H1 (cell line): ENCODE results near the gene INO80C. TPM values are rescaled to one million over a fixed set of nuclear protein-coding genes. Genes with fewer than 3 reads are reported as not detected.

Source experiments
- CTCF ChIA-PET: fragments of 300-600 bp; sonication (Branson Sonifier 250); formaldehyde crosslinking; loops from one replicate; lab custom pipeline; 2021; ENCODE audit not compliant: partially characterized antibody; lab: Charles Lee
- POLR2A ChIA-PET: fragments of 300-600 bp; sonication (Branson Sonifier 250); formaldehyde crosslinking; loops from one replicate; lab custom pipeline; 2021; ENCODE audit warnings: inconsistent platforms; ENCODE audit not compliant: partially characterized antibody; lab: Charles Lee
- DNase-seq, 2 experiments: peaks; one replicate each; pipeline versions ENCODE4 v3.0.0 to v3.0.0-alpha.2; 2010 to 2022; ENCODE audit warnings: low spot score in 2 of 2, low read depth in 1 of 2, mixed read lengths in 1 of 2
- FAIRE-seq: peaks from 2 replicates; lab custom pipeline; 2011; peaks lifted over from hg19 to GRCh38; lab: Jason Lieb, UNC
- H2AFZ ChIP-seq: 2 replicates; pipeline ENCODE4 v1.8.1; 2012; ENCODE audit warnings: low read length, inconsistent platforms
- H2AK5ac ChIP-seq: 2 replicates; pipeline ENCODE4 v1.6.1; 2013; ENCODE audit warnings: low read depth, low read length
- H2BK120ac ChIP-seq: replicated peaks from 2 replicates; pipeline ENCODE3; 2013; ENCODE audit warnings: low read depth, low read length, inconsistent platforms
- H2BK12ac ChIP-seq: 2 replicates; pipeline ENCODE4 v1.6.1; 2013; ENCODE audit warnings: low read depth, low read length
- H2BK15ac ChIP-seq: 2 replicates; pipeline ENCODE4 v1.6.1; 2013; ENCODE audit warnings: low read length
- H2BK20ac ChIP-seq: 2 replicates; pipeline ENCODE4 v1.6.1; 2013; ENCODE audit warnings: low read length
- H2BK5ac ChIP-seq: 2 replicates; pipeline ENCODE4 v1.6.1; 2013; ENCODE audit warnings: low read depth, low read length
- H3K14ac ChIP-seq: 2 replicates; pipeline ENCODE4 v1.6.1; 2013; ENCODE audit warnings: inconsistent platforms; ENCODE audit not compliant: insufficient read length
- H3K18ac ChIP-seq: 2 replicates; pipeline ENCODE4 v1.6.1; 2013; ENCODE audit warnings: low read length; ENCODE audit errors: extremely low read depth
- H3K23ac ChIP-seq: 2 replicates; pipeline ENCODE4 v1.6.1; 2013; ENCODE audit warnings: inconsistent platforms; ENCODE audit not compliant: insufficient read length
- H3K23me2 ChIP-seq: 2 replicates; pipeline ENCODE4 v1.6.1; 2013; ENCODE audit warnings: low read depth, low read length
- H3K27ac ChIP-seq: 2 replicates; pipeline ENCODE4 v1.6.1; 2011; ENCODE audit warnings: low read depth, low read length, inconsistent platforms
- H3K27me3 ChIP-seq, 4 experiments: replicated peaks in 1 of 4; 1 replicate in 1 of 4; 2 replicates in 3 of 4; pipeline versions ENCODE4 v1.6.1 to v1.8.1; 2011 to 2013; ENCODE audit warnings: low read length in 3 of 4, mild to moderate bottlenecking in 3 of 4, inconsistent platforms in 2 of 4, mixed read lengths in 2 of 4, moderate library complexity in 1 of 4; ENCODE audit not compliant: control insufficient read depth in 3 of 4, insufficient read depth in 3 of 4; ENCODE audit errors: extremely low read depth in 1 of 4
- H3K36me3 ChIP-seq, 4 experiments: 2 replicates each; pipeline versions ENCODE4 v1.6.1 to v1.8.1; 2011 to 2013; ENCODE audit warnings: mild to moderate bottlenecking in 4 of 4, low read length in 3 of 4, moderate library complexity in 2 of 4, control low read depth in 1 of 4, inconsistent platforms in 1 of 4; ENCODE audit not compliant: insufficient read depth in 4 of 4, control insufficient read depth in 2 of 4
- H3K4ac ChIP-seq: replicated peaks from 2 replicates; pipeline ENCODE3; 2013; ENCODE audit warnings: low read length, low read depth, mixed read lengths, inconsistent platforms; ENCODE audit not compliant: insufficient read length
- H3K4me1 ChIP-seq, 4 experiments: replicated peaks in 1 of 4; 1 replicate in 1 of 4; 2 replicates in 3 of 4; pipeline versions ENCODE4 v1.6.1 to v1.8.1; 2011 to 2013; ENCODE audit warnings: low read length in 3 of 4, inconsistent platforms in 2 of 4, mixed read lengths in 1 of 4; ENCODE audit not compliant: insufficient read depth in 4 of 4, control insufficient read depth in 3 of 4
- H3K4me2 ChIP-seq, 2 experiments: 2 replicates each; pipeline versions ENCODE4 v1.6.1 to v1.8.1; 2011 to 2013; ENCODE audit warnings: low read depth in 2 of 2, low read length in 2 of 2, control low read depth in 1 of 2, inconsistent platforms in 1 of 2, mild to moderate bottlenecking in 1 of 2; ENCODE audit not compliant: insufficient read depth in 1 of 2
- H3K4me3 ChIP-seq, 4 experiments: fragments of 200-600, 300-600 bp in 1 of 4; sonication (generic), shearing (Covaris generic), sonication (Bioruptor Twin) in 1 of 4; 2 replicates each; pipeline versions ENCODE4 v1.5.1 to v1.8.1; 2011 to 2016; ENCODE audit warnings: low read length in 4 of 4, low read depth in 3 of 4, control low read depth in 2 of 4, inconsistent platforms in 2 of 4, mild to moderate bottlenecking in 2 of 4, mixed read lengths in 1 of 4, moderate library complexity in 1 of 4; ENCODE audit not compliant: insufficient read depth in 2 of 4; ENCODE audit errors: extremely low read depth in 1 of 4
- H3K56ac ChIP-seq: replicated peaks from 2 replicates; pipeline ENCODE3; 2013; ENCODE audit warnings: low read depth, mild to moderate bottlenecking, mixed read lengths, low read length, inconsistent platforms; ENCODE audit not compliant: insufficient read length
- H3K79me1 ChIP-seq: 2 replicates; pipeline ENCODE4 v1.6.1; 2013; ENCODE audit warnings: low read depth, low read length, control low read depth
- H3K79me2 ChIP-seq, 2 experiments: 2 replicates each; pipeline versions ENCODE4 v1.6.1 to v1.8.1; 2012 to 2013; ENCODE audit warnings: low read length in 2 of 2, mild to moderate bottlenecking in 2 of 2, inconsistent platforms in 1 of 2; ENCODE audit not compliant: insufficient read depth in 2 of 2, control insufficient read depth in 1 of 2
- H3K9ac ChIP-seq, 4 experiments: replicated peaks in 1 of 4; 1 replicate in 1 of 4; 2 replicates in 3 of 4; pipeline versions ENCODE4 v1.6.1 to v1.8.1; 2011 to 2013; ENCODE audit warnings: low read depth in 3 of 4, low read length in 3 of 4, control low read depth in 2 of 4, mild to moderate bottlenecking in 2 of 4, moderate library complexity in 2 of 4, inconsistent platforms in 1 of 4; ENCODE audit errors: extremely low read depth in 1 of 4
- H3K9me3 ChIP-seq, 2 experiments: 2 replicates each; pipeline versions ENCODE4 v1.6.1 to v1.8.1; 2012 to 2013; ENCODE audit warnings: mild to moderate bottlenecking in 2 of 2, moderate library complexity in 2 of 2, control low read depth in 1 of 2, inconsistent platforms in 1 of 2, low read depth in 1 of 2, low read length in 1 of 2, mixed read lengths in 1 of 2; ENCODE audit not compliant: insufficient read depth in 2 of 2
- H4K20me1 ChIP-seq, 2 experiments: replicated peaks in 1 of 2; 2 replicates each; pipeline versions ENCODE3 to v1.8.1; 2011 to 2013; ENCODE audit warnings: inconsistent platforms in 2 of 2, low read length in 2 of 2, mild to moderate bottlenecking in 1 of 2; ENCODE audit not compliant: insufficient read depth in 2 of 2, control insufficient read depth in 1 of 2
- H4K5ac ChIP-seq: 2 replicates; pipeline ENCODE4 v1.6.1; 2013; ENCODE audit warnings: low read length, low read depth, mixed read lengths, inconsistent platforms; ENCODE audit not compliant: insufficient read length
- H4K8ac ChIP-seq: 2 replicates; pipeline ENCODE4 v1.8.0; 2013; ENCODE audit warnings: mild to moderate bottlenecking, moderate library complexity, low read length, inconsistent platforms; ENCODE audit not compliant: insufficient read depth; ENCODE audit errors: extremely low read depth
- H4K91ac ChIP-seq: replicated peaks from 2 replicates; pipeline ENCODE3; 2013; ENCODE audit warnings: low read length, mixed read lengths, inconsistent platforms; ENCODE audit not compliant: insufficient read length
- CBX8 ChIP-seq: fragments of 300-800, 300-1000 bp; sonication (generic); IDR thresholded peaks from 2 replicates; pipeline ENCODE4 v1.7.1; 2016; ENCODE audit warnings: low read depth, low read length, borderline replicate concordance
- CHD2 ChIP-seq: IDR thresholded peaks from 2 replicates; pipeline ENCODE4 v1.6.1; 2012; ENCODE audit warnings: low read length, improper control_type of control experiment
- CREB1 ChIP-seq: IDR thresholded peaks from 2 replicates; pipeline ENCODE4 v1.6.1; 2012; ENCODE audit warnings: inconsistent platforms
- JUND ChIP-seq: IDR thresholded peaks from 2 replicates; pipeline ENCODE4 v1.6.1; 2011; ENCODE audit warnings: mild to moderate bottlenecking, improper control_type of control experiment, low read length
- TCF12 ChIP-seq: IDR thresholded peaks from 2 replicates; pipeline ENCODE4 v1.6.1; 2011; ENCODE audit warnings: low read depth, mild to moderate bottlenecking, low read length
- WGBS, 2 experiments: shearing (Covaris generic) in 1 of 2; methylation state at CpG; one replicate each; pipeline versions ENCODE4 v1.1.6 to v1.1.7; 2013 to 2015; ENCODE audit warnings: low lambda C conversion rate in 2 of 2, mixed read lengths in 2 of 2, inconsistent platforms in 1 of 2, low coverage in 1 of 2, missing lambda C conversion rate in 1 of 2; ENCODE audit not compliant: insufficient replicate concordance in 2 of 2, insufficient coverage in 1 of 2, insufficient read length in 1 of 2; ENCODE audit errors: extremely low coverage in 1 of 2, missing lambda C conversion rate in 1 of 2; 5-methylcytosine and 5-hydroxymethylcytosine counted together
- polyA plus RNA-seq, 7 experiments: library from polyadenylated mRNA; depleted of rRNA in 3 of 7; stranded (reverse) in 5 of 7; unstranded in 2 of 7; fragments of >200 nt in 5 of 7; fragments of 200-250 nt in 2 of 7; gene quantifications; 1 replicate in 5 of 7; 2 replicates in 1 of 7; 4 replicates in 1 of 7; pipeline versions ENCODE4 v1.2.1 to v1.2.3, GENCODE V29; 2011 to 2013; ENCODE audit warnings: missing spikeins in 2 of 7, mixed read lengths in 2 of 7
- total RNA-seq: library from RNA; stranded (reverse); fragmentation: NEBNext Ultra II Directional; extraction: Animal tissue kit (Norgen Biotek cat#: 25700); gene quantifications from 2 replicates; pipeline ENCODE4 v1.2.1, GENCODE V29; 2021
- TF ChIP-seq, protein P1 (sequence below): IDR thresholded peaks from 2 replicates; pipeline ENCODE4 v1.6.1; 2012; ENCODE audit warnings: inconsistent platforms

Gene INO80C
- total and polyA plus RNA-seq, 2 of the 8 experiments (the other 6 are each of a cell fraction or from before 2014, with no cell fraction given) = 30.1 to 48.9 TPM

DNA sequence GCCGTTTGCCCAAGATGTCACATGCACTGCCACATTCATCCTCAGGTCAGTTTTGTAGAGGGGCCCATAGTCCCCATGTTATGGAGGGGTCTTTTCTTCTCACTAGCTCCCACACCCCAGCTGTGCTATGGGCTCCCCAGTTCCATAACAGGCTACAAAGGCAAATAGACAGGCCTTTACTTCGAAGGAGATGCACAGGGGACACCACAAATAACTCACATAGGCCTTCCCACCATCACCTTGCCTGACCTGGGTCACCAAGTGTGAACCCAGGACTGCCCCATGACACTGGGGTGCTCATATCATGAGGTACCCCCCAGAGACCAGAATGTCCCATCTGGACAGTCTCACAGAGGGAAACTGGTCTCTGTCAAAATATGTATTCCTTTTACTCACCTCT is 15.0 kb upstream of the INO80C start:
- POLR2A ChIA-PET = no interaction called here
- H3K9ac ChIP-seq = no peak overlapping the region
- no peak for TF ChIP-seq CREB1
- no peak for TF ChIP-seq CBX8
- TF ChIP-seq CHD2 = no peak
- TF ChIP-seq JUND = no peak
- no peak for TF ChIP-seq TCF12
- TF ChIP-seq, protein P1, sequence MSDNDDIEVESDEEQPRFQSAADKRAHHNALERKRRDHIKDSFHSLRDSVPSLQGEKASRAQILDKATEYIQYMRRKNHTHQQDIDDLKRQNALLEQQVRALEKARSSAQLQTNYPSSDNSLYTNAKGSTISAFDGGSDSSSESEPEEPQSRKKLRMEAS = no peak

More for the DNA sequence above, 15.0 kb upstream of the INO80C start:
- Histone ChIP-seq H4K5ac (no peak overlapping the region), H3K23me2 (no peaks in the 10 kb centered on the region), H3K56ac (no peak overlapping the region), H4K8ac (no peak overlapping the region), H3K4me1 (peaks cover 0 to 8% (median 5%) of the 10 kb centered on the region in 4 experiments; a peak in 5 of 7 replicates), H2AK5ac (no peak overlapping the region; the same call in 1 of the 2 replicates), H3K14ac (no peak overlapping the region), H3K4me2 (no peak overlapping the region), H3K79me2 (no peaks in the 10 kb centered on the region), H3K18ac (no peak overlapping the region), H3K9me3 (no peaks in the 10 kb centered on the region), H4K91ac (no peak overlapping the region), H3K4ac (no peak overlapping the region), H2BK12ac (no peak overlapping the region), H4K20me1 (no peaks in the 10 kb centered on the region), H2BK15ac (no peak overlapping the region), H3K27ac (no peak overlapping the region), H3K27me3 (no peaks in the 10 kb centered on the region), H3K23ac (no peak overlapping the region), H2BK20ac (no peak overlapping the region), H3K36me3 (no peaks in the 10 kb centered on the region), H3K79me1 (no peaks in the 10 kb centered on the region), H3K4me3 (no peak overlapping the region), H2BK120ac (no peak overlapping the region), H2BK5ac (no peak overlapping the region), H2AFZ (no peak overlapping the region)
- WGBS, 2 experiments = 81% methylated on average over 2 of the region's 2 CpGs; no CpG with 5 or more reads in 1 of the 2 experiments
- FAIRE-seq (no peak), DNase-seq (peak in 1 of 2 experiments; percentile 22)
- CTCF ChIA-PET = interaction anchor here (0.8 to 2.6 kb wide), 7 partner anchors 8 to 105 kb away, joined by 3 to 15 read pairs (median 4); no protein-coding TSS in a partner anchor
